Activated T-cell treated with anti-CD3 and anti-CD28 coated beads, Interleukin-2, amount 50 U/mL, for 1 hour (primary cell): ENCODE measurements around the gene ZBTB5.

ENCODE experiments used
- DNase-seq: peaks from one replicate; pipeline ENCODE4 v3.0.0-alpha.2; 2020

Gene ZBTB5

DNA sequence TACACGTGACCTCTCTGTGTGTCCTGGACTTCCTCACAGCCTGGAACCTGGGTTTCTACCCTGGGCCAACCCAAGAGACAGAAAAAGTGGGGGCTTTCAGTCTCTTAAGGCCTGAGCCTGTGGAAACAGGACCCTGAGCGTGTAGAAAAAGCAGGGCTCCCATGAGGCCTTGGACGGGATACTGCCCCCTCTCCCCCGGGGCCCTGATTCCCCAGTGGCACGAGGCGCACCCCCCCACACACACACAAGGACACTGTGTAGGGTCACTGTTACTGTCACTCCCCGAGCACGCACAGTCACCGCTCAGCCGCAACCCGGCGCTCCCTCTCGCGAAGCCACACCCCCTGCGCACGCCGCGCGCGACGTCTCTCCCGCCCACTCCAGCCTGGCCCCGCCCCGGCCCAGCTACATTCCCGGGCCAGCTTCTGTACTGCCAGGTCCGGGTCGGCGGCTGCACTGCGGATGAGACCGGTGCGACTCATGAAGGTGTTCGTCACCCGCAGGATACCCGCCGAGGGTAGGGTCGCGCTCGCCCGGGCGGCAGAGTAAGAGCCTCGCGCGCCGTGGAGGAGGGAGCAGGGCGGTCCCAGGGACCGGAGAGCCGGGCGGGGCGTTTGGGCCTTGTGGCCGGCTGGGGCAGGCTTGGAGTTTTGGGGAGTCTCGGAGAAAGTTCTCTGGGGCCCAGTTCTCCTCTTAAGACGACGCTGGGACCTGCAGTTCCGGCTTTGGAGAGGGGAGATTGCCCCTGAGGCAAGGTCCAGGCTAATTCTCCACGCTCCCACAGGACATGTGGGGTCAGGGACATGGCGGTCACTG lies 42.8 kb downstream of the ZBTB5 start, which contains the start of gene GRHPR:
TSS of gene GRHPR (plus strand) at position 408 of the 816 bp plus-strand sequence. CDS start at position 463, 55 bp downstream.
- peak; percentile 91 for DNase-seq

DNA sequence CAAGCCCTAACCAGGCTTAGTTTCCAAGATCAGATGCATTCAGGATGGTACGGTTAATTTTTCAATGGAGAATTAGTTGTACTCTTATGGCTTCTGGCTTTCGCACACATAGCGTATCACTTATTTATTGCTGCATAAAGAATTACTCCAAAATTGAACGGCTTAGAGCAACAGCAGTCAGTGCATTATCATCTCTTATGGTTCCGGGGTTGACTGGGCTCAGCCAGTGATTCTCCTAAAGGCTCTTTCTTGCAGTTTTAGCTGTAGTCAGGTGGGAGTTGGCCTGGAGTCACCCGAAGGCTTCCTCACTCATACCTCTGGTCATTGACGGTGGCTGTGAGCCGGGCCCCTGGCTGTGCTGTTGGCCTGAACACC lies 43.3 kb downstream of the ZBTB5 start:
- DNase-seq = no peak

DNA sequence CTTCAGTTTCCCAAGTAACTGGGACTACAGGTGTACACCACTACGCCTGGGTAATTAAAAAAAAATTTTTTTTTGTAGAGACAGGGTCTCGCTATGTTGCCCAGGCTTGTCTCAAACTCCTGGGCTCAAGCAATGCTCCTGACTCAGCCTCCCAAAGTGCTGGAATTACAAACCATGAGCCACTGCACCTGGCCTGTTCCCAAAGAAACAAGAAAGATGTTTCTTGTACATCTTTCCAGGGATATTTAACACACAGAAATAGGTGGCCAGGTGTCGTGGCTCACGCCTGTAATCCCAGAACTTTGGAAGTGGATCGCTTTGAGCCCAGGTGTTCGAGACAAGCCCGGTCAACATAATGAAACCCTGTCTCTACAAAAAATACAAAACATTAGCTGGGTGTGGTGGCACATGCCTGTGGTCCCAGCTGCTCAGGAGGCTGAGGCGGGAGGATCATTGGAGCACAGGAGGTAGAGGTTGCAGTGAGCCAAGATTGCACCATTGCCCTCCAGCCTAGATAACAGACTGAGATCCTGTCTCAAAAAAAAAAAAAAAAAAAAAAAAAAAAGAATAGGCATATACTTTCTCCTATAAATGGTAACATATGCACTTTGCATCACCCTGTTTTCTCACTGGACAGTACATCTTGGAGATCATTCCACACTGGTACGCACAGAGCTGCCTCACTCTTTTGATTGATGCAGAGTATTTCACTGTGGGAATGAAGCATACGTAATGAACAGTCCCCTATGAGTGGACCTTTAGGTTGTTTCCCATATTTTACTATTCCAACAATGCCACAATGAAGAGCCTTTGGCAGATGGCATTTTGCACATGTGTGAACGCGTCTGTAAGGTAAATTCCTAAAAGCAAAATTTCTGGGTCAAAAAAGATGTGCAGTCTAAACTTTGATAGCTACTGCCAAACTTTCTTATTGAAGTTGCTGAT lies 44.7 kb downstream of the ZBTB5 start:
- DNase-seq = no peak

DNA sequence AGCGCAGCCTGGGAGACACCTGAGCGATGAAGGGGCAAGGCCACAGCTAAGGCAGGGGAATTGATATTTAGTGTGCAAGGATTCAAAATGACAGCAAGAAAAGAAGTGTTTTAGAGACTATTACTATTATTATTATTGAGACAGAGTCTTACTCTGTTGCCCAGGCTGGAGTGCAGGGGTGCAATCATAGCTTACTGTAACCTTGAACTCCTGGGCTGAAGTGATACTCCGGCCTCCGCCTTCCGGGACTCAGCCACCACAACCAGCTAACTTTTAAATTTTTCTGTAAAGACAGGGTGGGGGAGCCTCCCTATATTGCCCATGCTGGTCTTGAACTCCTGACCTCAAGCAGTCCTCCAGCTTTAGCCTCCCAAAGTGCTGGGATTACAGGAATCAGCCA lies 46.0 kb downstream of the ZBTB5 start:
- no peak for DNase-seq

DNA sequence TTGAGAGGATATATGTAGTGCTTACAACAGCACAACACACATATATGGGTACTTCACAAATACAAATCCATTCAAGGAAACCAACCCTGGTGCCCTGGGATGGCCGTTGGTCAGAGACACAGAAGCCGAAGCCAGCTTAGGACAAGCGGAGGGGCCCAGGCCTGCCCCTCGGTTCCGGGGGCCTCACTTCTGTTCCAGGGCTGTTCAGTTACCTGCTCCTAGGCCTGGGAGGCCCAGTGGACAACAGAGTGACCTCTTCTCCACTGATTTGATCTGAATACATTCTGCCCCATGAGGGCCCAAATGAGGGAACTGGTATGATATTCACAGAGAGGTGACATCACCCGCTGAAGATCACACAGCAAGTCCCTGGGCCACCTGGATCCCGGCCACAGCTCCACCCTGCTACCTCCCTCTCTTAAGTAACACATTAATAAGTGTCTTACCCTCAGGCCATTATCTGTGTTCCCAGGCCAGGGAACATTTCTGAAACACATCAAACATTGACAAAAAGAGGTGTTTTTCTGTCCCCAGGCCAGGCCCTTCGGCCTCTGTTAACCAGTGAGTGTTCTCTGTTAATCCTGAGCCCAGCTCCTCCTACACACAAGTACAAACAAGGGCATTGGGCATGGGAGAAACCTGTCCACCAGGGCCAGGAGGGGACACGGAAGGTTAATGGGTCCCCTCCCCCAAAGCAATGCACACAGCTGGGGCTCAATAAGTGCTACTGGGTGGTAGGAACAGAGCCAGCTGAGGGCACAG lies 47.2 kb downstream of the ZBTB5 start:
- DNase-seq = no peak

DNA sequence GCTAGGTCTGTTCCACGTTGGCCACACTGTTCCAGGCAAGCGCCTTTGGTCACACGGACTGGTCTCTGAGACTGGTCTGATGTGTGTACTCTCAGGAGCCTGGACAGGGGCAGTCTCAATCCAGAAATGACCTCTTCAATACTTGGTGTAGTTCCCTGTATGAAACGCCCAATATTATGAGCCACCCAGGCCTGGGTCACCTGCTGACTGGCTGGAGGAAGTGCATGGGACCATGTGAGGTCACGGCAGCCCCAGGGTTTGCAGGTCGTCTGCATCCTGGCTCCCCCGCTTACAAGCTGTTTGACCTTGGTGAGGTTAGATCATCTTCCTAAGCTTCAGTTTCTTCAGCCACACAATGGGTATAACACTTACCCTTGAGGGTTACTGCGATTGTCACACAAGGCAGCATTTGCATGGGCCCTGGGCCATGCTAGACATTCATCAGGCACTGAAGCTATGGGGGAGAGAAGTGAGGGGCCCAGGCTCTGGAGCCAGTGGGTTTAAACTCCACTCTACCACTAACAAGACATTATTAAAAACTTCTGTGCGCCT lies 47.9 kb downstream of the ZBTB5 start:
- DNase-seq = no peak

DNA sequence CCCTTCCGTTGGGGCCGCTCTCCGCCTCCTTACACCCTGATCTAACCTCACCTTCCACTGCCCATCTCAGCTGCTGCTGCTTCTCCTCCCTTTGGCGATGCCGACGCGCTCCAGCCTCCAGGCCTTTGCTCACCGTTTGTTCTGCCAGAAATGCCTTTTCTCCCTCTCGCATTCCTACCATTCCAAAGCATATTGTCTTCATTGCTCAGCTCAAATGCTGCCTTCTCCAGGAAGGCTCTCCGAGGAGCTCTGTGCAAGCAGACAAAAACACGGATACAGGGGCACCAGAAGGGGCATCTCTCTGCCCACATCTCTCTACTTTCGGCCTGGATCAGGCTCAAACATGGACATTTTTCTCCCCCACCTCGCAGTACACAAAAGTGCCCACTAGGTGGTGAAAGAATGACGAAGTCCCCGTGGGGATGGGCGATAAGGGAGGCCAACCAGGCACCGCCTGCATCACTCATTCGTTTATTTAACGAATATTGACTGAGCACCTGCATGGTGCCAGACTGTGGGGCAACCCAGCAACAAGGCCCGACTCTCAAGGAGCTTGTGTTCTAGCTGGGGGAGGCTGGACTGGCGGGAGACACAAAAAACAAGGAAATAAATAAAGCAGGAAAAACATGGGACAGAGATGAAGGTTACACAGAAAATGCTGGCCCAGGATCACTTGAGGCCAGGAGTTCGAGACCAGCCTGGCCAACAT lies 50.1 kb downstream of the ZBTB5 start:
- DNase-seq = peak; percentile 74

DNA sequence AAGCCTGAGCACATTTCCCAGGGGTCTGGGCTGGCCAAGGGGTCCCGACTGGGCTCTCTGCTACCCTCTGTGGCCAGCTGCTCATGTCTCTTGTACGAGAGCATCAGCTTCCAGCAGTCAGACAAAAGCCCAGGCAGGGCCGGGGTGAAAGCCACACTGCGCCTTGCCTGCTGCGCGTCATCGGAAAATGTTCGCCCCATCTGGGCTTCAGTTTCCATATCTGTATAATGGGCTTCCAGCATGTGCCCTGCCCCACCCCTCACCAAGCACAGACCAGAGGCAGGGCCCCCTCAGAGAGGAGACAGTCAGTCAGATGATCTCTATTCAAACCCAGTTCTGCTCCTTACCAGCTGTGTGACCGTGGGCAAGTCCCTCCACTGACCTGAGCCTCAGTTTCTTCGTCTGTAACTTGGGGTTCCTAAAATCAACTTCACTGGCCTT lies 50.7 kb downstream of the ZBTB5 start:
- DNase-seq = no peak

DNA sequence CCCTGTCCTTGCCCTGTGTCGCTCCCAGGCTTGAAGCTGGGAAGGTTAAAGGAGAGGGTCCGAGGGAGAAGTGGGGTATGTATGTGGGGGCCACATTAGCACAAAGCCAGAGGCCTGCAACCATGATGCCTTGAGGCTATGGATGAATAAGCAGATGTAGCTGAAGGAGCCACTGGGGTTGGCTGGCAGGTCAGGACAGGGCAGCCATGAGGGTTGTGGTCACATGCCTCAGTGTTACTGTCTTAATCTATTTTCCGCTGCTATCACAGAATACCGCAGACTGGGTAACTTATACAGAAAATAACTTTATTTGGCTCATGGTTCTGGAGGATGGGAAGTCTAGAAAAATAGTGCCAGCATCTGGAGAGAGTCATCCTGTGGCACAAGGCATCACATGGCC lies 51.9 kb downstream of the ZBTB5 start:
- DNase-seq = no peak

DNA sequence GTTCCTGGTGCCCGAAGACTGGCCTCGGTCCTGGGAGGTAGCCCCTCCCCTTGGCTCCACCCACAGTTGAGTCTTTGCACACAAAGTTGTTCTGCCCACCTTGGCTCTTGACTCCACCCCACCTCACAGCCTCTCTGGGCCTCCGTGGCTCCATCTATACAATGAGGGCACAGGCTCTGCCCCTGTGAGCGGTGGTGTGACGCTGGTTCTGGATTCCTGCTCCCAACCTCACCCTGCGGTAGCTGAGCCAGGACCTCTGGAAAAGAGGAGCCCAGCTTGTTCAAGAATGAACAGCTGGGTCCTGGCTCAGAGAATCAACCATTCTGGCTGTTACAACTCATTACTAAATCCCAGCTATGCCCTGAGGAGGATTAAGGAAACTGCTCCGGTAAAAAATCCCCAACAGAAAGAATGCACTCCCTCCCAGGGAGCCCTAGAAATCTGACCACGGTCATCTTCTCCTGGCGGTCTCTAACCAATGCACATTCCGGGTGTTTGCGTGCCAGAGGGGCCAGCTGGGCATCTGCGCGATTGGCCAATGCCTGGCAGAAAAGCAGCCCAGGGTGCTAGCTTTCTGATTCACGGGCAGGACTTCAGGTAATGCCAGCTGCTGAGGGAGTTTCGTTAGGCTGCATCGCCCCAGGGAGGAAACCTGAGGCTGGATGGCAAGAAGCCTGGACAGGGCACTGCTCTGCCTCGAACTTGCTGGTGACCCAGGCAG lies 52.7 kb downstream of the ZBTB5 start:
- no peak for DNase-seq

DNA sequence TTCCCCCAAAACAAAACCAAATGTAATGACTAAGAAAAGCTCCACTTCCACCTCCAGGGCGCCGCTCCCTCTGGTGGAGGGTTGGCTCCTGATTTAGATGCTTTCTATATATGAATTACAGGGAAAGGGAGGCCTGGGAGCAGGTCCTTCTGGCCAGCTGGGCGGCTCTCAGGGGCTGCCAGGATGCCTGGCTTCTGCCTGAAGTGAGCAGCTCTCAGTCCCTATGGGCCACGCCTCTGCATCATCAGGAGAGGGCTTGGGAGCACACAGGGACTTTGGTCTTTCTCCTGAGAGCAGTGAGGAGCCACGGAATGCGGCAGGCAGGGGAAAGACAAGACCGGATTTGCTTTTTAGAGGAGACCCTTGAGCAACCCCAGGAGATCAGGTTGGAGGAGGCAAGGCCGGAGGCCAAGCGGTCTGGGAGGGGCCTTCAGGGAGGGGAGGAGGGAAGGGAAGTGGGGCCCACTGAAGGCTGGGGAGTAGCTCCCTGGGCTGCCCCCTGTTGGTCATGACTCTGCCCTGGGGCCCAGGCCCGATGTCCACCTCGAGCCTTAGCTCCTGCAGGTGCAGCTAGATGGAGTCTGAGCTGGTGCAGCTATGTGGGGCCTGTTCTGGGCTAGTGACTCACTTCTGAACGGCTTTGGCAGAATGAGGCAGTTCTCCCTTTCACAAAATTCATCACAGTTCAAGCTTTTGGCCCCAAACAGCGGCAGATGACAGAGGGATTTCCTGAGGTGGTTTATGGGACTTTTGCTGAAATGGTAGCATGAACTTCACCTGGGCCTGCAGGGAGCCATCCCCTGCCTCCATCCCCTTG lies 54.1 kb downstream of the ZBTB5 start:
- DNase-seq = no peak

DNA sequence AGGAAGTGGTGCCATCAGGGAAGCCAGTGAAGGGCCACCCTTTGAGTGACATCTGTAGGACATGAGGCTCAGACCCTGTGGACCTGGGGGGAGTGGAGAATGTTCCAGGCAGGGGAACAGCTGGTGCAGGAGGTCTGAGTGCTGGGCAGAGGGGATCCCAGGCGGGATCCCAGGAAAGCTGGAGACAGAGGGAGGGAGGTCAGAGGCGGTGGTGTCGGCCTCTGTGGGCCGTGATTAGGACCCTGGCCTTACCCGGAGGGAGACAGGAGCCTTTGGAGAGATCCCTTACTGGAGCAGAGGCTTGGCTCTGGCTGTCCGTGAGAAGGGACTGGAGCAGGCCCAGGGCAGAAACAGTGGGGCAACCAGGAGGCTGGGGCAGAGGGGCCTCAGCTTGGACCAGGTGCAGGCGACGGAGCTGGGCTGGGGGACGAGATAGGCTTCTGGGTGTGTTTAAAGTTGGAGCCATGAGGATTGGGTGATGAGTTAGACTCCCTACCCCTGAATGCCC lies 54.8 kb downstream of the ZBTB5 start:
- DNase-seq = no peak

DNA sequence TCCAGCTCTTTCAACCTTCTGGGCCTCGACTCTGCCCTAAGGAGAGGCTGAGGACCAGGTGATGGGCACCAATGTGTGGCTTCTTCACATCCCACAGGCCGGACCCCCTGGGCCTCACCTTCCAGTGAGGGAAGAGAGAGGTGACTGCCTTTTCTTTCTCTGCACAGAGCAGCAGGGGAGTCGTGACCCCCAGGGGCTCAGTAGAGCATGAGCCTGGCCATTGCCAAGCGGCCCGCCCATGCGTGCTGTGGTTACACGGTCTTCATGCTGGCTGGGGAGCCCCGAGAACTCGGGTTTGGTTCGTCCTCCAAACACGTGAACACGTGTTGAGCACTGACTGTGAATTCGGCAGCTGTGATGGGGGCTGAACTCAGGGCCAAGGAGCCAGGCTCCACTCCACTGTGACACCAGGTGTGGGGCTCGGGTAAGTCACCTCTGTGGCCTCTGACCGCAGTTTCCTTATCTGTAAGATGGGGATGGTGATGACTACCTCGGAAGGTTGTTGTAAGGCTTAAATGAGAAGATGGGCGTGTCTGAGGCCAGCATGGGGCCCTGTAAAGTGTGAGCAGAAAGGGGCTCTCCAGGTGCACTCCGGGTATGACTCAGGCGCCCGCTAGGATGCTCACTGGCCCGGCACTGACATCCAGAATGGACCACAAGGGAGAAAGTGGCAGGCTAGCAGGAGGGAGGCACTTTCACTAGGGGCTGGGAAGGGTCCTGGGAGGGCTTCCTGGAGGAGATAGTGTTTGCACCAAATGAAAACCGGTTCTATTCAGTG lies 56.1 kb downstream of the ZBTB5 start:
- DNase-seq = peak; percentile 52

DNA sequence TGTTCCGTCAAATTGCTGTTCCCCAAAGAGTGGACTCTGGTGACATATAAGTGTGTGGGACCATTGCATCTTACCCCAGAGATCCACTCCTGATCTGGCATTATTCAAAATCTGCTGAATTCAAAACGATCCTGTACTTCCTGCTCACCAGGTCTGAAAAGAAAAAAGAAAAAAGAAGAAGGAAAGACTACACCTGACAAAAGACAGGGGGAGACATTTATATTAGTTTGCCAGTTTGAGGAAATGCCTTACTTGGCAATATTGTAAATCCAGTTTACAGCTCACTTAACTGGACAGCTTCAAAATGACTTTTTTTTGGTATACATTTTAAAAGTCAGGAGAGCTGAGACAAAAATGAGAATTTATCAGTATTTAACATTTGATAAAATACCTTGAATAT lies 57.8 kb downstream of the ZBTB5 start:
- DNase-seq = no peak

DNA sequence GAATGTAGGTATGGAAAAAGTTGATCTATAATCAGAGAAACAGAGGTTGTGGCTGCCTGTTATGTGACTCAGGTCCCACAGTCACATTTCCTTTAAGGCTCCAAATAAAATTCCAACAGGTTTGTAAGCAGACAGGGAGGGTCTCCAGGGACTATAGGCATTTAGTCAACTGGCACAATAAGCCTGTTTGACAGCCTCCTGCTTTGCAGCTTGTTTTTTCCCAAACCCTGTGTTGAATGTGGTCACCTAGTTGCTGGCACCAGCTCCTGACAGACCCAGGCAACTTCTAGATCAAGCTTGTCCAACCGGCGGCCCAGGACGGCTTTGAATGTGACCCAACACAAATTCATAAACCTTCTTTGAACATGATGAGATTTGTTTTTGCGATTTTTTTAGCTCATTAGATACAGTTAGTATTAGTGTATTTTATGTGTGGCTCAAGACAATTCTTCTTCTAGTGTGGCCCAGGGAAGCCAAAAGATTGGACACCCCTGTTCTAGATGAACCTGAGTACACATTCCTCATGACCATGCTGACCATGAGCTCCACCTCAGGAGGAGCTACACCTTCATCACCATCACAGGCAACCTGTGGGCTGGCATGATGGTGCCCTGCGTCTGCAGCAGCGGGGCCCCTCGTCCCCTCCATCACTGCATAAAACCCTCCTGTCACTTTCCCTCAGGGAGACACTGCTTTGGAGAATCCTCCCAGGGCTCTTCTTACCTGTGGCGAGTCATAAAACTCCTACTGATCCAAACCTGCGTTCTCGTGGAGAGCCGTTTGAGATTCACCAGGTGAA lies 58.4 kb downstream of the ZBTB5 start:
- no peak for DNase-seq

DNA sequence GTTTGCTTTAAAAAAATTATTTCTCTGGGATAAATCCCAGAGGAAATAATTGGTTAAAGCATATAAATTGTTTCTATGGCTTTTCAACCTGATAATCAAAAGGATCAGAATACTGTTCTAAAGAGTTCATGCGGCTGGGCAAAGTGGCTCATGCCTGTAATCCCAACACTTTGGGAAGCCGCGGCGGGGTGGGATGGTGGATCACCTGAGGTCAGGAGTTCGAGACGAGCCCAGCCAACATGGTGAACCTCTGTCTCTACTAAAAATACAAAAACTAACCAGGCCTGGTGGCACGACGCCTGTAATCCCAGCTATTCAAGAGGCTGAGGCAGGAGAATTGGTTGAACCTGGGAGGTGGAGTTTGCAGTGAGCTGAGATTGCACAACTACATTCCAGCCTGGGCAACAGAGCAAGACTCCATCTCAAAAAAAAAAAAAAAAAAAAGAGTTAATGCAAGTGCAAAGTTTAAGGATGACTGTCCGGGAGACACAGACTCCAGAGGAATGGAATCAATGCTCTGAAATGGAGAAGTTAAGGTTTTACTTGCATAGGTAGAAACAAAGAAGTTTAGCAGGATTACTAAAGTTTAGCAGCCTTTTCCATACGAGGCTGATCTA lies 59.4 kb downstream of the ZBTB5 start:
- DNase-seq = no peak

DNA sequence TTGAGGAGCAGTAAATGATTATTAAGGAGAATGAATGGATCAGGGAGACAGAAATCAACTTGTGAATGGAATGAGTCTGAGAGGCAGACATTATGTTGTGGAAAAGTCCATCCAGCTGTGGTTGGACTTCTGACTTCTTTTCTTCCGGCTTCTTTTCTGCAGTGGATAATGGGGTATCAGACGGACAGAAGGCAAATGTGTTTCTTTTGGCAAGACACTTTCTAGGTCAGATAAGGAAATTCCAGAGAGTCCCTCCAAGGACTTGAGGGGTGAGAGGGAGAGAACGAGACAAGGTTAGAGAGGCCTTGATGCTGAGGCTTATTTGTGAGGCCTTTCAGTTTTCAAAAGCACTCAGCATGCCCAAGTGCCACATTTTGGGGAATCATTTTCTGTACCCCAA lies 59.9 kb downstream of the ZBTB5 start:
- no peak for DNase-seq

DNA sequence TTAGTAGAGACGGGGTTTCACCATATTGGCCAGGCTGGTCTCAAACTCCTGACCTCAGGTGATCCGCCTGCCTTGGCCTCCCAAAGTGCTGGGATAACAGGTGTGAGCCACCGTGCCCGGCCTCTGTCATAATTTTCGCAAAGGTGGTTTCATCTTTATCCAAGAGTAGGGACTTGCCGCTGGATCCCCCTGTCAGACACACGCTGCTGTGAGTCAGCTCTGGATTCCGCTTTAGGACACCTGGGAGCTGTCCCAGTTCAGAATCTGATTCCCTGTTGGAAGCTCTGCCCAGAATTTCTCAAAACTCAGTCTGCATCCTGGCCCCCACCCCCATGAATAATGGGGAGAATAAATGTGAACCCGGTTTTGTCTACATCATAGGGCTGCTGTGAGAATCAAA lies 60.7 kb downstream of the ZBTB5 start:
- DNase-seq = no peak
